ENCODE data around the gene MAPKBP1.

Gene MAPKBP1

GRCh38 chr15:41866872-41867579 lies 92.7 kb downstream of the MAPKBP1 start:
- no peak overlapping the region for H3K27ac ChIP-seq
- TF ChIP-seq CTCF (IDR thresholded peaks at IDR 0.05) = no peak
- no peak for TF ChIP-seq ZFX (IDR thresholded peaks at IDR 0.05; ENCODE audit: borderline replicate concordance)

- TF ChIP-seq CTCF (IDR thresholded peaks at IDR 0.05) (no peak), ZFX (IDR thresholded peaks at IDR 0.05; ENCODE audit: borderline replicate concordance) (no peak)
- H3K27ac ChIP-seq = no peak overlapping the region
Observed at GRCh38 chr15:41868321-41868720, 94.0 kb downstream of the MAPKBP1 start.

DNA sequence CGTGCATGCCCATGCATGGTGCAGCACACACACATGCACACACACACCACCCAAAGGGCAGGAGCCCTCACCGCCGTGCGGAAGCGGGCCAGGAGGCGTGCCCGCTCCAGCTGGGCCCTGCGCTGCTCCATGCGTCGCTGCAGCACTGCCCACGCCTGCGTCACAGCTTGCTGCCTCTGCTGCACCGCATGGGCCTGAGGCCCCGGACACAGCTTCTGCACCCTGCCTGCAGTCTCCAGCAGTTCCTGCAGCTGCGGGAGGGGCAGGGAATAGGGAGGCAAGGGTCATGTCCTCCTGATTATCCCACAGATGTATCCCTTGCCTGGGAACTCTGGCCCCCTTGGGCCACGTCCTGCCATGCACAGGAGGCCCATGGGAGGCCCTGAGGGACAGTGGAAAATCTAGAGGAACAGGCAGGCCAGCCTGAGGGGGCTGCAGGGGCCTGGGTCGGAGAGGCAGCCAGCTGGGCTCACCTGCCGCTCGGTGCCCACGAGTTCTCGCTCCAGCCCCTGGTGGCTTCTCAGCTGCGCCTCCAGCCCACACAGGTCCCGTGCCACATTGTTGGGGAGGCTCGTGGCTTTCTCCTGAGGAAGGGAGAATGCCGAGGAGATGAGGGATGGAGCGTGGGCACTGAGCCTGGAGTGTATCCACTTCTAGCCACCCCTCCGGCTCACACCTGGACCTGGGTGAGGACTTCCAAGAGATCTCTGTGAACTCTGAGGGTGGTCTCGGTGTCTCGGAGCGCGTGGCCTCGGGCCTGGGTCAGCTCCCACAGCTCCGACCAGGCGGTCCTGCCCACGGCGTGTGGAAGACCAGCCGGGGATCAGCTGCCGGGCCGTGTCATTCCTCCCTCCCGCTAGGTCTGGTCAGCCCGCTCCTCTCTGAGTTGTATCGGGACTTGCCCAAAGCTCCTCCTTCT lies 95.7 kb downstream of the MAPKBP1 start:
- H3K27ac ChIP-seq = no peak overlapping the region
- TF ChIP-seq ZFX (IDR thresholded peaks at IDR 0.05; ENCODE audit: borderline replicate concordance) (no peak), CTCF (IDR thresholded peaks at IDR 0.05) (no peak)

GRCh38 chr15:41870689-41871081 lies 96.4 kb downstream of the MAPKBP1 start:
- TF ChIP-seq CTCF (IDR thresholded peaks at IDR 0.05) (no peak), ZFX (IDR thresholded peaks at IDR 0.05; ENCODE audit: borderline replicate concordance) (no peak)

GRCh38 chr15:41871175-41871905 lies 97.1 kb downstream of the MAPKBP1 start:
- no peak overlapping the region for H3K27ac ChIP-seq
- TF ChIP-seq CTCF (IDR thresholded peaks at IDR 0.05) = no peak
- TF ChIP-seq ZFX (IDR thresholded peaks at IDR 0.05; ENCODE audit: borderline replicate concordance) = no peak

More at GRCh38 chr15:41870689-41871081, 96.4 kb downstream of the MAPKBP1 start:
- H3K27ac ChIP-seq = no peak overlapping the region

DNA sequence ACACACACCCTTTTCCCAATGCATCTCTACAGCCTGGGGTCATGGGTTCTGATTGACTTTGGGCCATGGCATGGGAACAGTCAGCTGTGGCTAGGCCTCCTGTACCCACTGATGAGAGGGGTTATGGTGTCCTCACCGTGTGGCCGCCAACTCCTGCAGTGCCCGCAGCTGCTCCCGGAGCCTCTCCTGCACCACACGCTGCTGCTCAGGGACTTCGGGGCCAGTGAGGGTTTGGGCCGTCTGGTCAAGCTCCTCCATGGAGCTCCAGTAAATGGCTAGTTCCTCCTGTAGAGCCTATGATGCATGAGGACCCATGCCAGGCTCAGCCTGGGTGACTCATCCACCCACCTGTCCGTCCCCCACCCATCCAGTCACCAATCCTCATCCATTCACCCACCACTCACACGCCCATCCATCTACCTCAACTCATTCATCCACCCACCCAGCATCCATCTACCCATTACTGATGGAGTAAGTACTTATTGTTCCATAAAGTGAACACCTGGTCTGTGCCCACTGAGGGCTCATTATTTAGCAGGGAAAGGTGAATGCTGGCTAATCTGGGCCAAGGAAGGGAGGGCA lies 98.0 kb downstream of the MAPKBP1 start:
- H3K27ac ChIP-seq = no peak overlapping the region
- TF ChIP-seq CTCF (IDR thresholded peaks at IDR 0.05) (no peak), ZFX (IDR thresholded peaks at IDR 0.05; ENCODE audit: borderline replicate concordance) (no peak)

Data from 22Rv1 (cell line).